ENCODE results near the gene RUFY1.
"Not testable (repeated sequence)": the region's sequence is repeated elsewhere in the genome, so short reads cannot be mapped to it uniquely, and the experiment has no call there.

DNA sequence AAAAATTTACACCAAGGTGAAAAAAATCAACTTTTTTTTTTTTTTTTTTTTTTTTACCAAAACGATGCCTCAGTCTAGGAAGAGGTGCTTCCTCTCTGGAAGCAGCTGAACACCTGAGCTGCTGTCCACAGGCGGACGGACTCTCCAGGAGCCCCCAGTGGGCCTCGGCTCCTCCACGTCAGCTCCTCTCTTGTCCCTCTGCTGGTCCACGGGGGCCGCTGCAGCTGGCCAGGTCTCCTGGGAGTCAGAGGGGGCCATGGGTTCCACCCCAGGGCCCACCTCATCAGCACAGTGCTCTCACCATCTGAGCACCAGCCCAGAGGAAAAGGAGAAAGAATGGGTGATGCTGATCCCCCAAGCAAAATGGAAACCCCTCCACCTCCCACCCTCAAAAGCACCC, 32.6 kb upstream of the RUFY1 start:
- TF ChIP-seq, protein P1, sequence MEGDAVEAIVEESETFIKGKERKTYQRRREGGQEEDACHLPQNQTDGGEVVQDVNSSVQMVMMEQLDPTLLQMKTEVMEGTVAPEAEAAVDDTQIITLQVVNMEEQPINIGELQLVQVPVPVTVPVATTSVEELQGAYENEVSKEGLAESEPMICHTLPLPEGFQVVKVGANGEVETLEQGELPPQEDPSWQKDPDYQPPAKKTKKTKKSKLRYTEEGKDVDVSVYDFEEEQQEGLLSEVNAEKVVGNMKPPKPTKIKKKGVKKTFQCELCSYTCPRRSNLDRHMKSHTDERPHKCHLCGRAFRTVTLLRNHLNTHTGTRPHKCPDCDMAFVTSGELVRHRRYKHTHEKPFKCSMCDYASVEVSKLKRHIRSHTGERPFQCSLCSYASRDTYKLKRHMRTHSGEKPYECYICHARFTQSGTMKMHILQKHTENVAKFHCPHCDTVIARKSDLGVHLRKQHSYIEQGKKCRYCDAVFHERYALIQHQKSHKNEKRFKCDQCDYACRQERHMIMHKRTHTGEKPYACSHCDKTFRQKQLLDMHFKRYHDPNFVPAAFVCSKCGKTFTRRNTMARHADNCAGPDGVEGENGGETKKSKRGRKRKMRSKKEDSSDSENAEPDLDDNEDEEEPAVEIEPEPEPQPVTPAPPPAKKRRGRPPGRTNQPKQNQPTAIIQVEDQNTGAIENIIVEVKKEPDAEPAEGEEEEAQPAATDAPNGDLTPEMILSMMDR (IDR thresholded peaks at IDR 0.05; ENCODE audit: low read length), result not testable (repeated sequence)
- not testable (repeated sequence) for TF ChIP-seq EZH2 (IDR thresholded peaks at IDR 0.05; ENCODE audit: borderline replicate concordance, low read length)

Data from OCI-LY1 (cell line).